ENCODE measurements around the gene CST6.

CST6 gene

DNA sequence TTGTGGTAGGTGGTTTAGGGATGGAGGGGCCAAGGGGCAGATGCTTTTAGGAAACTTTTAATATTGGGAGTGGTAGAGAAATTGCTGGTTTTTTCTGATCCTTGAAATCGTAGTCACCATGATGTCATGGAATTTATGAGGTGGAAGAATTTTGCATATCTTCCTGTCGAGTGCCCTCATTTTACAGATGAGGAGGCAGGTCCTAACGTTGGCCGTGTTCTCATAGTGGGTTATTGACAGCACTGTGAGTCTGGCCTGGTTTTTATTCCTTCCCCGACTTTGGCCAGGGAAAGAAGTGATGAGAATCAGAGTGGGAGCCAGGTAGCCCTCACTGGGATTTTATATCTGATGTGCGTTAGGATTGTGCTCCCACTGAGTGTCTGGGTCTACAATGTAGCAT, 49.5 kb downstream of the CST6 start:
- TF ChIP-seq, protein P1, sequence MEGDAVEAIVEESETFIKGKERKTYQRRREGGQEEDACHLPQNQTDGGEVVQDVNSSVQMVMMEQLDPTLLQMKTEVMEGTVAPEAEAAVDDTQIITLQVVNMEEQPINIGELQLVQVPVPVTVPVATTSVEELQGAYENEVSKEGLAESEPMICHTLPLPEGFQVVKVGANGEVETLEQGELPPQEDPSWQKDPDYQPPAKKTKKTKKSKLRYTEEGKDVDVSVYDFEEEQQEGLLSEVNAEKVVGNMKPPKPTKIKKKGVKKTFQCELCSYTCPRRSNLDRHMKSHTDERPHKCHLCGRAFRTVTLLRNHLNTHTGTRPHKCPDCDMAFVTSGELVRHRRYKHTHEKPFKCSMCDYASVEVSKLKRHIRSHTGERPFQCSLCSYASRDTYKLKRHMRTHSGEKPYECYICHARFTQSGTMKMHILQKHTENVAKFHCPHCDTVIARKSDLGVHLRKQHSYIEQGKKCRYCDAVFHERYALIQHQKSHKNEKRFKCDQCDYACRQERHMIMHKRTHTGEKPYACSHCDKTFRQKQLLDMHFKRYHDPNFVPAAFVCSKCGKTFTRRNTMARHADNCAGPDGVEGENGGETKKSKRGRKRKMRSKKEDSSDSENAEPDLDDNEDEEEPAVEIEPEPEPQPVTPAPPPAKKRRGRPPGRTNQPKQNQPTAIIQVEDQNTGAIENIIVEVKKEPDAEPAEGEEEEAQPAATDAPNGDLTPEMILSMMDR (conservative IDR thresholded peaks at IDR 0.05) = no peak

DNA sequence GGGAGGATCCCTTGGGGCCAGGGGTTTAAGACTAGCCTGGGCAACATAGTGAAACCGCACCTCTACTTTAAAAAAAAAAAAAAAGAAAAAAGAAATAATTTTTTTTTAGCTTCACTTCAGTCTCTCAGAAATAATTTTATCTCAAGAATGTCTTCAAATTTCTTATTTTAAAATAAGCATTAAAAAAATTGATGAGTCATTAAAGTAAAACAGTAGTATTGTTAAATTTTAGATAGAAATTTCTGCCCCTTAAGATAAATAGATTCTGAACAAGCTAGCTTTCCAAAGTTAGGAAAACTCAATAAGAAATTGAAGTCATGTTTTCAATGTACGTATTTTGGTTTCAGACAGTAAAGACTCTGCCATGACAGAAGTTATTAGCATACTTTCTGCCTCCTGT, 50.6 kb downstream of the CST6 start:
- H3K27ac ChIP-seq = 0 out of 2 replicates have a peak overlapping the region, but pooled peaks have one; percentile 8
- TF ChIP-seq, protein P1 (conservative IDR thresholded peaks at IDR 0.05) = no peak

More for the DNA sequence above, 49.5 kb downstream of the CST6 start:
- H3K27ac ChIP-seq = peak overlapping the region; percentile 8
